GM23248 (cell line): ENCODE results near the gene CNTN2. TPM values are rescaled to one million over a fixed set of nuclear protein-coding genes. Genes with fewer than 3 reads are reported as not detected.

ENCODE experiments used
- DNase-seq: peaks from one replicate; pipeline ENCODE4 v3.0.0-alpha.2; 2015
- H2AFZ ChIP-seq: fragments of 200-600 bp; sonication (generic); 2 replicates; pipeline ENCODE4 v1.6.1; 2016; ENCODE audit warnings: antibody characterized with exemption
- H3F3A ChIP-seq: fragments of 200-600 bp; sonication (generic); 2 replicates; pipeline ENCODE4 v1.6.1; 2016; ENCODE audit warnings: mild to moderate bottlenecking, antibody characterized with exemption, mixed run types; ENCODE audit not compliant: insufficient read depth
- H3K27ac ChIP-seq: fragments of 200-600 bp; sonication (generic); 2 replicates; pipeline ENCODE4 v1.5.1; 2016; ENCODE audit warnings: mild to moderate bottlenecking
- H3K27me3 ChIP-seq: fragments of 200-600 bp; sonication (generic); replicated peaks from 2 replicates; pipeline ENCODE4 v1.6.1; 2016; ENCODE audit warnings: mild to moderate bottlenecking; ENCODE audit not compliant: insufficient read depth
- H3K36me3 ChIP-seq: fragments of 200-600 bp; sonication (generic); 2 replicates; pipeline ENCODE4 v1.6.1; 2016; ENCODE audit warnings: low read depth, mild to moderate bottlenecking
- H3K4me1 ChIP-seq: fragments of 200-600 bp; sonication (generic); 2 replicates; pipeline ENCODE4 v1.6.1; 2016; ENCODE audit warnings: mild to moderate bottlenecking; ENCODE audit not compliant: insufficient read depth
- H3K4me2 ChIP-seq: fragments of 200-600 bp; sonication (generic); one replicate; pipeline ENCODE4 v1.6.1; 2016; ENCODE audit warnings: mild to moderate bottlenecking; ENCODE audit not compliant: unreplicated experiment
- H3K4me3 ChIP-seq: fragments of 200-600 bp; sonication (generic); 2 replicates; pipeline ENCODE4 v1.5.1; 2016; ENCODE audit warnings: mild to moderate bottlenecking
- H3K79me2 ChIP-seq: fragments of 200-600 bp; sonication (generic); 2 replicates; pipeline ENCODE4 v1.6.1; 2016; ENCODE audit warnings: mild to moderate bottlenecking; ENCODE audit not compliant: insufficient read depth
- H3K9ac ChIP-seq: fragments of 200-600 bp; sonication (generic); 2 replicates; pipeline ENCODE4 v1.6.1; 2016; ENCODE audit warnings: mild to moderate bottlenecking
- H3K9me2 ChIP-seq: fragments of 200-600 bp; sonication (generic); 2 replicates; pipeline ENCODE4 v1.6.1; 2016; ENCODE audit warnings: mixed run types, mild to moderate bottlenecking, moderate library complexity; ENCODE audit not compliant: insufficient read depth
- H3K9me3 ChIP-seq: fragments of 200-600 bp; sonication (generic); one replicate; pipeline ENCODE4 v1.6.1; 2017; ENCODE audit warnings: low read depth
- H4K20me1 ChIP-seq: fragments of 200-600 bp; sonication (generic); 2 replicates; pipeline ENCODE4 v1.6.0; 2016; ENCODE audit not compliant: insufficient read depth
- EZH2 ChIP-seq: fragments of 200-600 bp; sonication (generic); IDR thresholded peaks from 2 replicates; pipeline ENCODE4 v1.6.1; 2018; ENCODE audit warnings: antibody characterized with exemption, mild to moderate bottlenecking; ENCODE audit not compliant: insufficient read depth, poor library complexity, severe bottlenecking
- EZH2phosphoT487 ChIP-seq: fragments of 200-600 bp; sonication (generic); IDR thresholded peaks from 2 replicates; pipeline ENCODE4 v1.6.1; 2018; ENCODE audit warnings: antibody characterized with exemption, moderate library complexity, mild to moderate bottlenecking, low read depth; ENCODE audit not compliant: insufficient read depth
- WGBS, 2 experiments: methylation state at CpG; one replicate each; pipeline ENCODE4 v1.1.6; 2015 to 2017; ENCODE audit warnings: low lambda C conversion rate in 2 of 2, low coverage in 1 of 2; ENCODE audit errors: missing lambda C conversion rate in 2 of 2; 5-methylcytosine and 5-hydroxymethylcytosine counted together
- in situ Hi-C: fragments of 300-500 bp; cut with MboI; formaldehyde crosslinking; loops from 2 replicates; pipeline ENCODE4 v1.15.0; 2020
- polyA plus RNA-seq: library from polyadenylated mRNA; unstranded; fragments of >200 nt; fragmentation: Nextera tagmentation; extraction: Ambion mirVana; gene quantifications from 2 replicates; pipeline ENCODE4 v1.2.1, GENCODE V29; 2016
- total RNA-seq: library from RNA; depleted of rRNA; stranded (reverse); fragments of >200 nt; shearing (Covaris generic); gene quantifications from 2 replicates; pipeline ENCODE4 v1.2.3, GENCODE V29; 2014

The CNTN2 gene
- total and polyA plus RNA-seq, 2 experiments from 2014 or later = not detected

GRCh38 chr1:205077934-205078311, 34.9 kb downstream of the CNTN2 start:
- WGBS, 2 experiments = 45 to 47% methylated on average over 1 of the region's 1 CpG
- Histone ChIP-seq H2AFZ (no peak overlapping the region), H3F3A (no peaks in the 10 kb centered on the region), H3K27me3 (no peaks in the 10 kb centered on the region), H3K4me1 (no peaks in the 10 kb centered on the region), H3K9ac (no peak overlapping the region), H3K9me2 (no peaks in the 10 kb centered on the region), H3K79me2 (no peaks in the 10 kb centered on the region), H3K4me3 (no peak overlapping the region), H3K27ac (no peak overlapping the region), H4K20me1 (no peaks in the 10 kb centered on the region), H3K4me2 (no peak overlapping the region), H3K36me3 (no peaks in the 10 kb centered on the region), H3K9me3 (no peaks in the 10 kb centered on the region)
- TF ChIP-seq EZH2phosphoT487 (no peak), EZH2 (no peak)
- no peak for DNase-seq
- in situ Hi-C loops = no loop called here

DNA sequence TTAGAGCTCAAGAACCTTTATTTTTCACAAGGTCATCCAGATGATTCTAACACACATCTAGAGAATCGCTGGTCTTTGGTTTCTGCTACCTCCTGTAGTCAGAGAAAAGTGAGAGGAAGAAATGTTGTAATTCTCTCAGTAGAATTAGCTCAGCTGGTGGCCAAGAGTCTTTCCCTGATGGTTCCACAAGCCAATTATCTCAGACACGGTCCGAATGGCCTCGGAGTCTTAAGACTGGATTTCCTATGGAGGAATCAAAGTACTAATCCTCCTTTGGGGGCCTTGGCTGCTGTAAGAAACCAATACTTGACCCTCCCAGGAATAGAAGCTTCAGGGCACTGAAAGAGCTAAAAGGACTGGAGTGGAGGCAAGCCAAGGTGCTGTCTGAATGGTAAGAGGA, 39.4 kb downstream of the CNTN2 start:
- 88 to 92% methylated on average over 4 of the region's 4 CpGs for WGBS, 2 experiments
- no peak overlapping the region for H3K4me2 ChIP-seq

GRCh38 chr1:205084360-205084759, 41.3 kb downstream of the CNTN2 start, which contains the start of gene TMEM81:
Gene TMEM81 (minus strand): TSS chr1:205084460. CDS start chr1:205084320, 140 bp downstream.
- peaks cover 17% of the 10 kb centered on the region for H3K4me1 ChIP-seq
- TF ChIP-seq EZH2phosphoT487 (no peak), EZH2 (no peak)
- H3K27ac ChIP-seq = no peak within 1 kb of the TSS
- H3K79me2 ChIP-seq = no peaks in the 10 kb centered on the region
- DNase-seq = no peak
- H4K20me1 ChIP-seq = no peaks in the 10 kb centered on the region
- H3F3A ChIP-seq = peaks cover 17% of the 10 kb centered on the region
- no peaks in the 10 kb centered on the region for H3K27me3 ChIP-seq
- H3K36me3 ChIP-seq = peaks cover 20% of the 10 kb centered on the region
- WGBS, 2 experiments = 100% methylated on average over 2 of the region's 2 CpGs
- H2AFZ ChIP-seq = no peak within 1 kb of the TSS
- in situ Hi-C loops = no loop called here
- H3K4me3 ChIP-seq = no peak within 1 kb of the TSS
- no peak within 1 kb of the TSS for H3K9ac ChIP-seq
- H3K9me2 ChIP-seq = no peaks in the 10 kb centered on the region
- no peak within 1 kb of the TSS for H3K4me2 ChIP-seq
- no peaks in the 10 kb centered on the region for H3K9me3 ChIP-seq

More for the DNA sequence above, 39.4 kb downstream of the CNTN2 start:
- no peak overlapping the region for H3K27ac ChIP-seq
- H3K9me2 ChIP-seq = no peaks in the 10 kb centered on the region
- H3F3A ChIP-seq = no peaks in the 10 kb centered on the region
- peaks cover 14% of the 10 kb centered on the region for H3K36me3 ChIP-seq
- no peak overlapping the region for H3K4me3 ChIP-seq
- no peak overlapping the region for H3K9ac ChIP-seq
- H2AFZ ChIP-seq = no peak overlapping the region
- DNase-seq = no peak
- H3K79me2 ChIP-seq = no peaks in the 10 kb centered on the region
- no peaks in the 10 kb centered on the region for H3K9me3 ChIP-seq
- TF ChIP-seq EZH2 (no peak), EZH2phosphoT487 (no peak)
- H3K4me1 ChIP-seq = no peaks in the 10 kb centered on the region
- H3K27me3 ChIP-seq = no peaks in the 10 kb centered on the region
- in situ Hi-C loops = no loop called here
- H4K20me1 ChIP-seq = no peaks in the 10 kb centered on the region

- H3K9me3 ChIP-seq = no peaks in the 10 kb centered on the region
- peaks cover 19% of the 10 kb centered on the region for H3F3A ChIP-seq
- TF ChIP-seq EZH2phosphoT487 (no peak), EZH2 (no peak)
- H3K79me2 ChIP-seq = no peaks in the 10 kb centered on the region
- in situ Hi-C loops = no loop called here
- H3K4me2 ChIP-seq = peak overlapping the region; percentile 40
- H3K27ac ChIP-seq = peak overlapping the region; percentile 47
- H4K20me1 ChIP-seq = no peaks in the 10 kb centered on the region
- H3K4me3 ChIP-seq = no peak overlapping the region
- peak; percentile 60 for DNase-seq
- WGBS, 2 experiments = 29 to 37% methylated on average over 3 of the region's 3 CpGs
- H3K27me3 ChIP-seq = no peaks in the 10 kb centered on the region
- no peak overlapping the region for H2AFZ ChIP-seq
- H3K9me2 ChIP-seq = no peaks in the 10 kb centered on the region
- no peak overlapping the region for H3K9ac ChIP-seq
- H3K4me1 ChIP-seq = peaks cover 17% of the 10 kb centered on the region
- H3K36me3 ChIP-seq = peaks cover 24% of the 10 kb centered on the region
Observed at GRCh38 chr1:205088341-205088740, 45.3 kb downstream of the CNTN2 start.

DNA sequence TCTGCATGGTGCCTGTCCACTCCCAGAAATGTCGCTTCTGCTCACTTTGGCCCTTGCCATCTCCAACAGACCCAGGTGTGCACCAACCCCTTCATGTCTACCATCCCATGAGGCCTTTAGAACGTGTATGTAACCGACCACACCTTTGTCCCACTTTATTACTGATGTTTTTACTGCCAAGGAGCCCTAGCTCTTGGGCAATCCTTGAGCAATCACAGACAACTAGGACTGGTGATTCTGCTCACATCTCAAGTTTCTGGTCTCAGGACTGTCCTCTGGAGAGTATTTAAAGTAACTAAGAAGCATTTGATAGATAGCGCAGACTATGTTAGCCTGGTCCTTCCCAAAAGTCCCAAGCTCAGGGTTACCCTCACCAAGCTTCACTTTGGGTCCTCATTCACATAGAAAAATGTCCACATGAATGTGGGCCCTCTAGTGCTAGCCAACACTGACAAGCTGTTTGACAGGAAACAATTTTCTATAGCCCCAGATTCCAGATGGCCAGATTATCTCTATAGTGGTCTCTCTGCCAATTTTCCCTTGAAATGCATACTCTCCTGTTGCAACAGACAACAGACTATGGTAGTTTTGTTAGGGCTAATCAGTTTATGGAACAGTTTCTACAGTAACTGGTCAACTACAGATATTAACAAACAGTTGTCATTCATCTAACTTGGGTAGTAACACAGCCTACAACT, 48.2 kb downstream of the CNTN2 start:
- peak; percentile 48 for DNase-seq
- peaks cover 37% of the 10 kb centered on the region for H3K36me3 ChIP-seq
- in situ Hi-C loops = no loop called here

More for the DNA sequence above, 48.2 kb downstream of the CNTN2 start:
- Histone ChIP-seq H3K9me3 (no peaks in the 10 kb centered on the region), H3K27me3 (no peaks in the 10 kb centered on the region), H3F3A (peaks cover 19% of the 10 kb centered on the region), H3K9ac (no peak overlapping the region), H2AFZ (no peak overlapping the region), H3K9me2 (no peaks in the 10 kb centered on the region), H3K4me3 (no peak overlapping the region), H3K4me2 (no peak overlapping the region), H3K4me1 (peaks cover 17% of the 10 kb centered on the region), H4K20me1 (no peaks in the 10 kb centered on the region), H3K79me2 (no peaks in the 10 kb centered on the region), H3K27ac (no peak overlapping the region)
- WGBS, 2 experiments = 90 to 97% methylated on average over 4 of the region's 4 CpGs
- TF ChIP-seq EZH2phosphoT487 (no peak), EZH2 (no peak)
